Sigmoid colon (tissue), 7 donors: ENCODE results near the gene CAST. TPM values are rescaled to one million over a fixed set of nuclear protein-coding genes. Genes with fewer than 3 reads are reported as not detected.

Experiments used
- DNase-seq: peaks from one replicate; pipeline ENCODE4 v3.0.0-alpha.2; 2019
- H3K27ac ChIP-seq, 4 donors: fragments of 200-600 bp; sonication (generic); one replicate each; pipeline ENCODE4 v1.5.1; 2016 to 2019; ENCODE audit warnings: mild to moderate bottlenecking in 1 of 4
- H3K27me3 ChIP-seq, 3 donors: fragments of 200-600 bp; sonication (generic); one replicate each; pipeline ENCODE4 v1.5.1; 2019; ENCODE audit warnings: mild to moderate bottlenecking in 1 of 3
- H3K36me3 ChIP-seq, 4 donors: fragments of 200-600 bp; sonication (generic); one replicate each; pipeline ENCODE4 v1.5.1; 2016 to 2019
- H3K4me1 ChIP-seq, 4 donors: fragments of 200-600 bp; sonication (generic); one replicate each; pipeline ENCODE4 v1.5.1; 2017 to 2019
- H3K4me3 ChIP-seq, 4 donors: fragments of 200-600 bp; sonication (generic); one replicate each; pipeline ENCODE4 v1.5.1; 2017 to 2019; ENCODE audit warnings: mild to moderate bottlenecking in 2 of 4, moderate library complexity in 1 of 4
- H3K9me3 ChIP-seq, 4 donors: fragments of 200-600 bp in 3 of 4; sonication (generic) in 3 of 4; one replicate each; pipeline versions ENCODE4 v1.5.1 to v1.6.1; 2013 to 2019
- EP300 ChIP-seq, 4 donors: sonication (generic); formaldehyde crosslinking; IDR thresholded peaks; one replicate each; pipeline ENCODE4 v1.6.1; 2017; ENCODE audit warnings: antibody characterized with exemption in 4 of 4
- POLR2A ChIP-seq, 2 donors: fragments of 450-650 bp; IDR thresholded peaks; one replicate each; pipeline ENCODE4 v1.6.1; 2016; ENCODE audit warnings: antibody characterized with exemption in 2 of 2, mild to moderate bottlenecking in 2 of 2, moderate library complexity in 2 of 2
- POLR2AphosphoS5 ChIP-seq, 4 donors: sonication (generic); formaldehyde crosslinking; IDR thresholded peaks; one replicate each; pipeline ENCODE4 v1.6.1; 2017; ENCODE audit warnings: antibody characterized with exemption in 4 of 4
- WGBS, 2 donors: extraction: QIAGEN DNeasy Blood & Tissue Kit; methylation state at CpG; one replicate each; pipeline ENCODE4 v1.1.7; 2013; 5-methylcytosine and 5-hydroxymethylcytosine counted together
- intact Hi-C: fragments of 100-400 bp; cut with DNase I; formaldehyde crosslinking; loops from one replicate; pipeline ENCODE4 v1.15.1; 2023
- polyA plus RNA-seq, 3 donors: library from polyadenylated mRNA; stranded (reverse); fragments of 200-250 nt; gene quantifications; one replicate each; pipeline ENCODE4 v1.2.3, GENCODE V29; 2013
- total RNA-seq, 4 donors: library from RNA; depleted of rRNA; stranded (reverse); fragments of >200 nt; gene quantifications; one replicate each; pipeline ENCODE4 v1.1.0, GENCODE V29; 2016
- TF ChIP-seq, protein P1 (sequence below), 4 experiments: fragments of 450-650 bp in 3 of 4; fragments of 200-600 bp in 1 of 4; IDR thresholded peaks; one replicate each; pipeline ENCODE4 v1.5.1; 2016 to 2019; ENCODE audit warnings: antibody characterized with exemption in 4 of 4, mild to moderate bottlenecking in 3 of 4, moderate library complexity in 2 of 4
- donor health status: healthy with polysubstance abuse.
- donor health status: Bipolar disorder and iron deficiency.
- donor health status: healthy.

Gene CAST
- total and polyA plus RNA-seq, 7 donors, result 138 to 348 (median 225) TPM

DNA sequence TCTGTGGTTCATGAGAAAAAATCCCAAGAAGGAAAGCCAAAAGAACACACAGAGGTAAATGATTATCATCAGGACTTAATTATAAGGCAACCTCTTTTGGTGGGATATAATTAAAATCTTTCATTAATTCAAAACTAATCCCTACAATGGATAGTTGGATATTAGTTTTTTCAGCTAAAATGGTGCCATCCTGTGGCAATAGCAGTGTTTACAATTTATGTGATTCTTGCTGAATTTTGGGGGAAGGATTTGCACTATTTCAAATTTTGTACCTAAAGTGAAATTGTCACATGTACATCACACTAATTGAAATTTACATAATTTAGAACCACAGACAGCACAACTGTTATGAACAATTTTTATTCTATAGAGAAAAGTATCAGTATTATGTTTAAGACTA, 67.0 kb downstream of the CAST start:
- no peak for DNase-seq
- Histone ChIP-seq H3K27me3 (no peaks in the 10 kb centered on the region), H3K36me3 (peaks cover 0 to 36% (median 10%) of the 10 kb centered on the region in 4 donors), H3K4me3 (no peak overlapping the region), H3K27ac (no peak overlapping the region), H3K4me1 (peaks cover 0 to 5% (median 0%) of the 10 kb centered on the region in 4 donors), H3K9me3 (no peaks in the 10 kb centered on the region)
- TF ChIP-seq POLR2AphosphoS5 (IDR thresholded peaks at IDR 0.05), result no peak
- TF ChIP-seq, protein P1, sequence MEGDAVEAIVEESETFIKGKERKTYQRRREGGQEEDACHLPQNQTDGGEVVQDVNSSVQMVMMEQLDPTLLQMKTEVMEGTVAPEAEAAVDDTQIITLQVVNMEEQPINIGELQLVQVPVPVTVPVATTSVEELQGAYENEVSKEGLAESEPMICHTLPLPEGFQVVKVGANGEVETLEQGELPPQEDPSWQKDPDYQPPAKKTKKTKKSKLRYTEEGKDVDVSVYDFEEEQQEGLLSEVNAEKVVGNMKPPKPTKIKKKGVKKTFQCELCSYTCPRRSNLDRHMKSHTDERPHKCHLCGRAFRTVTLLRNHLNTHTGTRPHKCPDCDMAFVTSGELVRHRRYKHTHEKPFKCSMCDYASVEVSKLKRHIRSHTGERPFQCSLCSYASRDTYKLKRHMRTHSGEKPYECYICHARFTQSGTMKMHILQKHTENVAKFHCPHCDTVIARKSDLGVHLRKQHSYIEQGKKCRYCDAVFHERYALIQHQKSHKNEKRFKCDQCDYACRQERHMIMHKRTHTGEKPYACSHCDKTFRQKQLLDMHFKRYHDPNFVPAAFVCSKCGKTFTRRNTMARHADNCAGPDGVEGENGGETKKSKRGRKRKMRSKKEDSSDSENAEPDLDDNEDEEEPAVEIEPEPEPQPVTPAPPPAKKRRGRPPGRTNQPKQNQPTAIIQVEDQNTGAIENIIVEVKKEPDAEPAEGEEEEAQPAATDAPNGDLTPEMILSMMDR (IDR thresholded peaks at IDR 0.05), result peak in 1 of 4 experiments; percentile 24
- intact Hi-C loops, result no loop called here

DNA sequence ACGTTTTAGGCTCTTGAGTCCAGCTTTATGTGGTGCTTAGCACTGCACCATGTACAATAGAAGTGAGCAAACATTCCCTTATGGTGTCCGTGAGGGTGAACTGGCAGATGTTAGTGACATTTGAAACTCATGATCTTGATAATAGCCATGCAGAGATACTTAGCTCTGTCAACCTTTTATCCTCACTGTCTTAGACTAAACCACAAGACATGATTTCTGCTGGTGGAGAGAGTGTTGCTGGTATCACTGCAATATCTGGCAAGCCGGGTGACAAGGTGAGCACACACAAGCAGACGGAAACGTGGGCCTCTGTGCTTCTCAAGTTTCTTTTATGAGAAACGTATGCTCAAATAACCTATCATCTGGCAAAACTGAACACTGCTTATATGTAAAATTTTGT, 68.4 kb downstream of the CAST start:
- intact Hi-C loops, result no loop called here
- H3K4me3 ChIP-seq, result no peak overlapping the region
- 87 to 89% methylated on average over 6 of the region's 6 CpGs for WGBS, 2 donors
- no peaks in the 10 kb centered on the region for H3K9me3 ChIP-seq
- H3K4me1 ChIP-seq, result peaks cover 0 to 10% (median 0%) of the 10 kb centered on the region in 4 donors
- H3K27ac ChIP-seq, result no peak overlapping the region
- DNase-seq, result no peak
- H3K27me3 ChIP-seq, result no peaks in the 10 kb centered on the region
- H3K36me3 ChIP-seq, result peaks cover 0 to 29% (median 8%) of the 10 kb centered on the region in 4 donors
- TF ChIP-seq, protein P1 (IDR thresholded peaks at IDR 0.05), result no peak
- TF ChIP-seq EP300 (IDR thresholded peaks at IDR 0.05), result no peak
- no peak for TF ChIP-seq POLR2A (IDR thresholded peaks at IDR 0.05)
- TF ChIP-seq POLR2AphosphoS5 (IDR thresholded peaks at IDR 0.05), result no peak

DNA sequence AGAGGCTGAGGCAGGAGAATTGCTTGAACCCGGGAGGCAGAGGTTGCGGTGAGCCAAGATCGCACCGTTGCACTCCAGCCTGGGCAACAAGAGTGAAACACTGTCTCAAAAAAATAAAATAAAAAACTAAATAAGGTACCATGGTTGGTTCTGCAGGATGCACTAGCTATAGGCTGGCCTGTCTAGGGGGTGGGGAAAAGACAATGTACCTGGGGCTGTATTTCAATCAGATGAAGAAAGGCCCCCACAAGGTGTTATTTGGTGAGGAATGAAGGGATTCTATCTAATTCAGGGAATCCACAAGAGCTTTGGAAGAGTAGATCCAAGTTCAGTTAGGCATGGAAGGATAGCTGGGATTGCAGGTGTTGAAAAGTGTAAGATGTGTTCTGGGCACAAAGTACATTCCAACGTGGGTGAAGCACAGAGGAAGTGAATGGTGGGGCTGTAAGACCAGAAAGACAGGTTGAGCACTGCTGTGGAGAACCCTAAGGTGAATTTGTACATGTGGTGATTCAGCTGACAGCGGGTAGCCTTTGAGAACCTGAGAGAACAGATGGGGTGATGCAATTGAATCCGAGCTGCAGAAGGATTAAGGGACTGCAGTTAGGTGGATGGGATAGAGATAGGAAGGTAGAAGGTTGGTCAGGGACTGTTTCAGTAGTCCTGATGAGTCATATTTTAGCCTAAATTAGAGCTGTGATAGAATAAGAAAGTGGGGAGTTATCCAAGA, 71.8 kb downstream of the CAST start:
- Histone ChIP-seq H3K4me3 (no peak overlapping the region), H3K4me1 (peaks cover 0 to 7% (median 0%) of the 10 kb centered on the region in 4 donors), H3K36me3 (peaks cover 6 to 50% (median 14%) of the 10 kb centered on the region in 4 donors), H3K27me3 (no peaks in the 10 kb centered on the region), H3K27ac (no peak overlapping the region), H3K9me3 (no peaks in the 10 kb centered on the region)
- DNase-seq, result no peak
- 76 to 87% methylated on average over 7 of the region's 7 CpGs for WGBS, 2 donors
- intact Hi-C loops, result no loop called here
- TF ChIP-seq EP300 (IDR thresholded peaks at IDR 0.05) (no peak), POLR2A (IDR thresholded peaks at IDR 0.05) (no peak), POLR2AphosphoS5 (IDR thresholded peaks at IDR 0.05) (no peak)

DNA sequence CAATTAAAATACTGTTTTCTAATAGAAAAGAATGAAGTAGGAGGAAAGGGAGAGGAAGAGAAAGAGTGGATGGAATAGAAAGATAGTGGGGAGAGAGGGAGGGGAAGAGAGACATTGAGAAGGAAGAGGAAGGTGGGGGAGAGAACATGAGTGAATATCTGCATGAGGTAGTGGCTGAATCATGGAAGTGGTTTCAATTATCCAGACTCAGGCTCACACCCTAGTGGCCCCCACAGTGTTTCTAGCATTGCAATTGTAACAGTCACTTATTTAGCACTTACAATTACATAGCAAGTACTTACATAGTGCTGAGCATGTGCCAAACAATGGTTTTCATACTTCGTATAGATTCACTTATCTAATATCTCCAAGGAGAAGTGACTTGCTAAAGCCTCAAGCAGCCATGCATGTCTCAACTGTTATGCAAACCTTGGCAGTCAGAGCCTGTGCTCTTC, 72.7 kb downstream of the CAST start:
- intact Hi-C loops, result no loop called here
- Histone ChIP-seq H3K27ac (no peak overlapping the region), H3K4me3 (no peak overlapping the region), H3K9me3 (no peaks in the 10 kb centered on the region), H3K4me1 (peaks cover 0 to 7% (median 0%) of the 10 kb centered on the region in 4 donors), H3K36me3 (peaks cover 6 to 52% (median 17%) of the 10 kb centered on the region in 4 donors), H3K27me3 (no peaks in the 10 kb centered on the region)
- DNase-seq, result no peak
- TF ChIP-seq EP300 (IDR thresholded peaks at IDR 0.05) (no peak), POLR2A (IDR thresholded peaks at IDR 0.05) (no peak), POLR2AphosphoS5 (IDR thresholded peaks at IDR 0.05) (no peak)
- TF ChIP-seq, protein P1 (IDR thresholded peaks at IDR 0.05), result no peak
- 66 to 71% methylated on average over 1 of the region's 1 CpG for WGBS, 2 donors

DNA sequence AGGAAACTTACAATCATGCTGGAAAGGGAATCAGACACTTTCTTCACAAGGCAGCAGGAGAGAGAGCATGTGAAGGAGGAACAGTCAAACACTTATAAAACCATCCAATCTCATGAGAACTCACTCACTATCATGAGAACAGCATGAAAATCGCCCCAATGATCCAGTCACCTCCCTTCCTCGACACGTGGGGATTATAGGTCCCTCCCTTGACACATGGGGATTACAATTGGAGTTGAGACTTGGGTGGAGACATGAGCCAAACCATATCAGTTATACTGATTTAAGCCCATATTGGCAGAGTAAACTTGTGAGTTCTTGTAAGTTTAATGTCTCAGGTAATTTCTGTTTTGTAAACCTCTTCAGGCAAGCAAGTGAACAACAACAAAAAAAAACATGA, 74.8 kb downstream of the CAST start:
- Histone ChIP-seq H3K4me3 (no peak overlapping the region), H3K9me3 (no peaks in the 10 kb centered on the region), H3K27me3 (no peaks in the 10 kb centered on the region), H3K36me3 (peaks cover 12 to 58% (median 24%) of the 10 kb centered on the region in 4 donors), H3K27ac (no peak overlapping the region), H3K4me1 (peaks cover 0 to 14% (median 5%) of the 10 kb centered on the region in 4 donors)
- TF ChIP-seq POLR2A (IDR thresholded peaks at IDR 0.05), result no peak
- TF ChIP-seq EP300 (IDR thresholded peaks at IDR 0.05), result no peak
- intact Hi-C loops, result no loop called here
- 75 to 88% methylated on average over 3 of the region's 3 CpGs for WGBS, 2 donors
- no peak for DNase-seq
